Lung (tissue), 12 donors: ENCODE results near the gene ASCL2. TPM values are rescaled to one million over a fixed set of nuclear protein-coding genes. Genes with fewer than 3 reads are reported as not detected.
A peak's percentile ranks its signal among the peaks of the same experiment; 100 is the strongest.

Source experiments
- ATAC-seq: fragments of 200-7000 bp; cut with Tn5 transposase; one replicate; pipeline ENCODE4 v1.9.1; 2020; ENCODE audit warnings: moderate number of reproducible peaks; ENCODE audit not compliant: insufficient read depth, low FRiP score
- DNase-seq, 3 donors: peaks; one replicate each; pipeline ENCODE4 v3.0.0-alpha.2; 2013 to 2017
- H3K27ac ChIP-seq, 2 donors: one replicate each; pipeline ENCODE4 v1.5.1; 2013; ENCODE audit warnings: mild to moderate bottlenecking in 2 of 2, moderate library complexity in 2 of 2, control low read depth in 1 of 2, inconsistent platforms in 1 of 2, low read depth in 1 of 2, low read length in 1 of 2
- H3K27me3 ChIP-seq, 3 donors: one replicate each; pipeline ENCODE4 v1.5.1; 2013; ENCODE audit warnings: low read length in 2 of 3; ENCODE audit not compliant: control insufficient read depth in 3 of 3, insufficient read depth in 3 of 3
- H3K36me3 ChIP-seq, 4 donors: one replicate each; pipeline ENCODE4 v1.5.1; 2013; ENCODE audit warnings: low read length in 4 of 4, mild to moderate bottlenecking in 1 of 4, moderate library complexity in 1 of 4; ENCODE audit not compliant: control insufficient read depth in 4 of 4, insufficient read depth in 4 of 4
- H3K4me1 ChIP-seq, 5 donors: one replicate each; pipeline ENCODE4 v1.5.1; 2013; ENCODE audit warnings: low read length in 5 of 5, mild to moderate bottlenecking in 2 of 5, moderate library complexity in 1 of 5; ENCODE audit not compliant: control insufficient read depth in 5 of 5, insufficient read depth in 5 of 5
- H3K4me3 ChIP-seq: one replicate; pipeline ENCODE4 v1.5.1; 2013; ENCODE audit warnings: mild to moderate bottlenecking, control low read depth, moderate library complexity
- H3K9ac ChIP-seq, 2 donors: one replicate each; pipeline ENCODE4 v1.5.1; 2013; ENCODE audit warnings: low read length in 2 of 2, control low read depth in 1 of 2; ENCODE audit not compliant: insufficient read depth in 1 of 2
- H3K9me3 ChIP-seq, 4 donors: one replicate each; pipeline ENCODE4 v1.5.1; 2013; ENCODE audit warnings: low read length in 3 of 4, mild to moderate bottlenecking in 1 of 4, moderate library complexity in 1 of 4; ENCODE audit not compliant: control insufficient read depth in 4 of 4, insufficient read depth in 3 of 4
- CTCF ChIP-seq: IDR thresholded peaks from 2 replicates; pipeline ENCODE4 v1.5.1; 2012; ENCODE audit warnings: mild to moderate bottlenecking; ENCODE audit errors: control extremely low read depth, extremely low read depth
- WGBS, 2 donors: extraction: QIAGEN DNeasy Blood & Tissue Kit; methylation state at CpG; one replicate each; pipeline ENCODE4 v1.1.7; 2013; 5-methylcytosine and 5-hydroxymethylcytosine counted together
- polyA plus RNA-seq, 2 donors: library from polyadenylated mRNA; stranded (reverse); fragments of 200-250 nt; gene quantifications; one replicate each; pipeline ENCODE4 v1.2.1, GENCODE V29; 2013
- total RNA-seq, 2 donors: library from RNA; depleted of rRNA in 1 of 2; stranded (reverse); fragments of >200 nt in 1 of 2; gene quantifications; one replicate each; pipeline ENCODE4 v1.2.1, GENCODE V29; 2014 to 2021
- donor health status: control.
- donor health status: control.
- donor health status: Bipolar disorder and iron deficiency.
- donor health status: healthy.
- donor health status: DM: yes; HTN: yes; CAD: no.

The ASCL2 gene
- total and polyA plus RNA-seq, 4 donors, result 0.94 to 2.4 (median 2.2) TPM; not detected in 1

DNA sequence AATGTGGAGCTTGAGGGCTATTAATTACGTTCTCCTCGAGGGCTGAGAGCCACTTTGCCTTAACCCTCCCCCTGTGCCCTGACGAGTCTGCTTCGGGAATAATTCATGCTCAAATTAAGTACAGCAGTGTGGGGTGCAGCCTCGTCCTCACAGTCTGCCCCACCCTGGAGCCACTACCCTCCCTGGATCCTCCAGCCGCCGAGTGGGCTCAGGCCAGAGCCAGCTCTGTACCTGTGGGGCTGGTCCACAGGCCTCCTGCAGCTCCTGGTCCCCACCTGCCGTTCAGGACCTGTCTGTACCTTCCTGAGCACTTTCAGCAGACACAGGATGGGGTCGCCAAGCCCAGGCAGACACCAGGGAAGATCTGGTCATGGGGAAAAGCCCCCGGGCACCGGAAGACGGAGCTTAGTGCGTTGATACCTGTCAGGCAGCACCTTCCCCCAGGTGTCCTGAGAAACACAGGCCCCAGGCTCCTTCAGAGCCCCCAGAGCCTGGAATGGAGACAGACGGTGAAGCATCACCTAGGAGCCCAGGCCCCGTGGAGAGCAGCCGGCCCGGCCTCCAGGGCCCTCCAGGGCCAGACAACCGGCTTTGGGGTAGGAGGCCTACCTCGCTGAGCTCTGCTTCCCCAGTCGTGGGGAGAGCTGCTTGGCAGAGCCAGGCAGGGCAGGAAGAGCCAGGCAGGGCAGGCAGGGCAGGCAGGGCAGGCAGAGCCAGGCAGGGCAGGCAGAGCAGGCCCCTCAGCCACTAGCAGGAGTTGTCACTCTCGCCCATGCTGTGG is 41.2 kb upstream of the ASCL2 start:
- no peaks in the 10 kb centered on the region for H3K36me3 ChIP-seq
- peaks cover 0 to 2% (median 0%) of the 10 kb centered on the region in 4 donors for H3K9me3 ChIP-seq
- no peak overlapping the region for H3K9ac ChIP-seq
- 76 to 86% methylated on average over 21 of the region's 21 CpGs for WGBS, 2 donors
- H3K4me3 ChIP-seq, result no peak overlapping the region
- ATAC-seq (no peak), DNase-seq (no peak)
- H3K4me1 ChIP-seq, result peaks cover 8 to 49% (median 24%) of the 10 kb centered on the region in 5 donors
- H3K27me3 ChIP-seq, result no peaks in the 10 kb centered on the region
- H3K27ac ChIP-seq, result peak overlapping the region in 1 of 2 donors; percentile 54
- TF ChIP-seq CTCF, result no peak

GRCh38 chr11:2310786-2311352 is 40.5 kb upstream of the ASCL2 start:
- WGBS, 2 donors, result 81 to 96% methylated on average over 16 of the region's 16 CpGs
- no peak overlapping the region for H3K4me3 ChIP-seq
- H3K9me3 ChIP-seq, result peaks cover 0 to 1% (median 0%) of the 10 kb centered on the region in 4 donors
- ATAC-seq (no peak), DNase-seq (no peak)
- no peak overlapping the region for H3K27ac ChIP-seq
- no peaks in the 10 kb centered on the region for H3K27me3 ChIP-seq
- no peak for TF ChIP-seq CTCF
- no peaks in the 10 kb centered on the region for H3K36me3 ChIP-seq
- peaks cover 11 to 49% (median 26%) of the 10 kb centered on the region in 5 donors for H3K4me1 ChIP-seq
- no peak overlapping the region for H3K9ac ChIP-seq

GRCh38 chr11:2310073-2310785 is 39.8 kb upstream of the ASCL2 start:
- Histone ChIP-seq H3K9ac (no peak overlapping the region), H3K9me3 (no peaks in the 10 kb centered on the region), H3K27ac (no peak overlapping the region), H3K27me3 (no peaks in the 10 kb centered on the region), H3K36me3 (no peaks in the 10 kb centered on the region), H3K4me1 (peaks cover 17 to 49% (median 28%) of the 10 kb centered on the region in 5 donors), H3K4me3 (no peak overlapping the region)
- DNase-seq (no peak), ATAC-seq (no peak)
- 88 to 89% methylated on average over 16 of the region's 16 CpGs for WGBS, 2 donors
- no peak for TF ChIP-seq CTCF
